ENCODE measurements around the gene SMAD4. TPM values are rescaled to one million over a fixed set of nuclear protein-coding genes. Genes with fewer than 3 reads are reported as not detected.

The SMAD4 gene
- total and polyA plus RNA-seq, 2 donors (not counting 1 experiment from before 2014, with no cell fraction given), result 34.8 to 136 TPM

GRCh38 chr18:50986360-50987087 is 43.5 kb upstream of the SMAD4 start:
- Histone ChIP-seq H3K79me2 (ENCODE audit: control insufficient read depth, insufficient read depth, low read length) (no peaks in the 10 kb centered on the region), H4K20me1 (ENCODE audit: control insufficient read depth, insufficient read depth, low read length, poor library complexity, severe bottlenecking) (no peaks in the 10 kb centered on the region), H3K4me2 (replicated peaks; ENCODE audit: low read depth, low read length, poor library complexity, severe bottlenecking) (no peak overlapping the region), H2AFZ (ENCODE audit: insufficient read depth, low read depth, low read length, poor library complexity, severe bottlenecking) (no peak overlapping the region), H3K27ac (ENCODE audit: low read length in 2 of 2) (no peak overlapping the region), H3K36me3 (replicated peaks in 1 of 2; ENCODE audit: control extremely low read depth in 1 of 2, control insufficient read depth in 1 of 2, extremely low read depth in 1 of 2, insufficient read depth in 2 of 2, low read length in 1 of 2) (peaks cover 3 to 26% of the 10 kb centered on the region in 2 experiments), H3K9me3 (ENCODE audit: control extremely low read depth in 1 of 3, control insufficient read depth in 2 of 3, insufficient read depth in 1 of 3, low read length in 2 of 3) (no peaks in the 10 kb centered on the region), H3K4me3 (ENCODE audit: control extremely low read depth in 1 of 5, extremely low read depth in 1 of 5, insufficient read depth in 1 of 5, low read depth in 2 of 5, low read length in 4 of 5) (no peak overlapping the region), H3K4me1 (ENCODE audit: control insufficient read depth in 2 of 2, insufficient read depth in 2 of 2, low read length in 2 of 2) (no peaks in the 10 kb centered on the region), H3K27me3 (replicated peaks in 1 of 4; ENCODE audit: control extremely low read depth in 1 of 4, control insufficient read depth in 3 of 4, insufficient read depth in 4 of 4, low read length in 3 of 4) (no peaks in the 10 kb centered on the region), H3K9ac (ENCODE audit: low read length) (no peak overlapping the region)
- ATAC-seq (ENCODE audit: low read depth) (no peak), DNase-seq (no peak)
- intact Hi-C loops (cut with micrococcal nuclease), result no loop called here
- no peak for TF ChIP-seq EZH2 (IDR thresholded peaks at IDR 0.05; ENCODE audit: borderline replicate concordance, insufficient read depth, low read depth, low read length, poor library complexity, severe bottlenecking)
- TF ChIP-seq CTCF (IDR thresholded peaks at IDR 0.05), result no peak
- no peak overlapping the region for H3K4me3 Mint-ChIP-seq
- no peaks in the 10 kb centered on the region for H3K9me3 Mint-ChIP-seq (ENCODE audit: insufficient read depth)
- H3K27ac Mint-ChIP-seq, result no peak overlapping the region
- H3K4me1 Mint-ChIP-seq, result no peaks in the 10 kb centered on the region
- H3K27me3 Mint-ChIP-seq, result no peaks in the 10 kb centered on the region
- ChIA-PET POLR2A (no interaction called here), CTCF (no interaction called here)
- WGBS (ENCODE audit: insufficient coverage), result 96% methylated on average over 2 of the region's 2 CpGs

- 100% methylated on average over 1 of the region's 2 CpGs for WGBS (ENCODE audit: insufficient coverage)
- Histone ChIP-seq H3K9me3 (ENCODE audit: control extremely low read depth in 1 of 3, control insufficient read depth in 2 of 3, insufficient read depth in 1 of 3, low read length in 2 of 3) (no peaks in the 10 kb centered on the region), H3K4me1 (ENCODE audit: control insufficient read depth in 2 of 2, insufficient read depth in 2 of 2, low read length in 2 of 2) (no peaks in the 10 kb centered on the region), H3K79me2 (ENCODE audit: control insufficient read depth, insufficient read depth, low read length) (no peaks in the 10 kb centered on the region), H3K4me2 (replicated peaks; ENCODE audit: low read depth, low read length, poor library complexity, severe bottlenecking) (no peak overlapping the region), H3K9ac (ENCODE audit: low read length) (no peak overlapping the region), H2AFZ (ENCODE audit: insufficient read depth, low read depth, low read length, poor library complexity, severe bottlenecking) (no peak overlapping the region), H3K36me3 (replicated peaks in 1 of 2; ENCODE audit: control extremely low read depth in 1 of 2, control insufficient read depth in 1 of 2, extremely low read depth in 1 of 2, insufficient read depth in 2 of 2, low read length in 1 of 2) (peaks cover 3 to 23% of the 10 kb centered on the region in 2 experiments), H3K4me3 (ENCODE audit: control extremely low read depth in 1 of 5, extremely low read depth in 1 of 5, insufficient read depth in 1 of 5, low read depth in 2 of 5, low read length in 4 of 5) (no peak overlapping the region), H4K20me1 (ENCODE audit: control insufficient read depth, insufficient read depth, low read length, poor library complexity, severe bottlenecking) (no peaks in the 10 kb centered on the region), H3K27me3 (replicated peaks in 1 of 4; ENCODE audit: control extremely low read depth in 1 of 4, control insufficient read depth in 3 of 4, insufficient read depth in 4 of 4, low read length in 3 of 4) (no peaks in the 10 kb centered on the region), H3K27ac (ENCODE audit: low read length in 2 of 2) (no peak overlapping the region)
- ChIA-PET CTCF (no interaction called here), POLR2A (no interaction called here)
- ATAC-seq (ENCODE audit: low read depth) (no peak), DNase-seq (no peak)
- H3K27ac Mint-ChIP-seq, result no peak overlapping the region
- intact Hi-C loops (cut with micrococcal nuclease), result no loop called here
- no peaks in the 10 kb centered on the region for H3K4me1 Mint-ChIP-seq
- no peaks in the 10 kb centered on the region for H3K27me3 Mint-ChIP-seq
- no peak for TF ChIP-seq EZH2 (IDR thresholded peaks at IDR 0.05; ENCODE audit: borderline replicate concordance, insufficient read depth, low read depth, low read length, poor library complexity, severe bottlenecking)
- no peak for TF ChIP-seq CTCF (IDR thresholded peaks at IDR 0.05)
- no peak overlapping the region for H3K4me3 Mint-ChIP-seq
- no peaks in the 10 kb centered on the region for H3K9me3 Mint-ChIP-seq (ENCODE audit: insufficient read depth)
Measured at GRCh38 chr18:50987261-50987660, 42.8 kb upstream of the SMAD4 start.
